HEK293 (cell line): ENCODE measurements around the gene MAP4K4.

ENCODE experiments used
- CTCF ChIA-PET: fragments of 350-600 bp; formaldehyde crosslinking; extraction: SDS; loops from one replicate; lab custom pipeline; 2021; ENCODE audit warnings: antibody characterized with exemption; lab: Yijun Ruan, JAX
- POLR2A ChIA-PET: fragments of 300-600 bp; formaldehyde crosslinking; extraction: SDS; loops from one replicate; lab custom pipeline; 2020; ENCODE audit warnings: antibody characterized with exemption, inconsistent platforms; lab: Yijun Ruan, JAX
- H3K27ac ChIP-seq: fragments of 200-500 bp; sonication (Bioruptor generic); 2 replicates; pipeline ENCODE4 v1.5.1; 2014; ENCODE audit warnings: low read depth, low read length, control low read depth, inconsistent platforms; ENCODE audit errors: extremely low read depth
- H3K36me3 ChIP-seq, 2 experiments: fragments of 200-500 bp in 1 of 2; sonication (Bioruptor generic) in 1 of 2; 1 replicate in 1 of 2; 2 replicates in 1 of 2; pipeline ENCODE4 v1.5.1; 2014 to 2017; ENCODE audit warnings: inconsistent platforms in 2 of 2, low read length in 2 of 2; ENCODE audit not compliant: control insufficient read depth in 2 of 2, insufficient read depth in 1 of 2
- H3K4me1 ChIP-seq: fragments of 200-500 bp; sonication (Bioruptor generic); 2 replicates; pipeline ENCODE4 v1.5.1; 2014; ENCODE audit warnings: mild to moderate bottlenecking, low read length, inconsistent platforms; ENCODE audit not compliant: control insufficient read depth, insufficient read depth
- H3K4me3 ChIP-seq: 2 replicates; pipeline ENCODE4 v1.5.1; 2011; ENCODE audit warnings: low read depth, mild to moderate bottlenecking, control low read depth, low read length, moderate library complexity
- H3K9me3 ChIP-seq: fragments of 200-500 bp; sonication (Bioruptor generic); 2 replicates; pipeline ENCODE4 v1.5.1; 2014; ENCODE audit warnings: low read depth, low read length, inconsistent platforms; ENCODE audit not compliant: control insufficient read depth, insufficient read depth
- ATF2 ChIP-seq: fragments of 450-650 bp; formaldehyde crosslinking; IDR thresholded peaks from 2 replicates; pipeline ENCODE4 v1.5.1; 2016; ENCODE audit warnings: missing biosample characterization, missing genetic modification characterization, low read depth
- GLI4 ChIP-seq: fragments of 450-650 bp; formaldehyde crosslinking; IDR thresholded peaks from 2 replicates; pipeline ENCODE4 v1.5.1; 2016; ENCODE audit warnings: missing biosample characterization, missing genetic modification characterization
- PATZ1 ChIP-seq: fragments of 450-650 bp; formaldehyde crosslinking; IDR thresholded peaks from 2 replicates; pipeline ENCODE4 v1.5.1; 2016; ENCODE audit warnings: missing biosample characterization, missing genetic modification characterization
- SCRT1 ChIP-seq: fragments of 450-650 bp; formaldehyde crosslinking; IDR thresholded peaks from 2 replicates; pipeline ENCODE4 v1.5.1; 2016; ENCODE audit warnings: missing biosample characterization, missing genetic modification characterization, borderline replicate concordance
- ZBTB6 ChIP-seq: fragments of 450-650 bp; formaldehyde crosslinking; IDR thresholded peaks from 2 replicates; pipeline ENCODE4 v1.5.1; 2017; ENCODE audit warnings: missing biosample characterization, missing genetic modification characterization
- ZEB2 ChIP-seq: fragments of 450-650 bp; formaldehyde crosslinking; IDR thresholded peaks from 2 replicates; pipeline ENCODE4 v1.5.1; 2016; ENCODE audit warnings: missing biosample characterization, missing genetic modification characterization
- ZFP37 ChIP-seq: fragments of 450-650 bp; formaldehyde crosslinking; IDR thresholded peaks from 2 replicates; pipeline ENCODE4 v1.5.1; 2016; ENCODE audit warnings: missing biosample characterization, missing genetic modification characterization
- ZNF214 ChIP-seq: fragments of 450-650 bp; formaldehyde crosslinking; IDR thresholded peaks from 2 replicates; pipeline ENCODE4 v1.5.1; 2017; ENCODE audit warnings: missing biosample characterization, mild to moderate bottlenecking, missing genetic modification characterization, borderline replicate concordance
- ZNF24 ChIP-seq: fragments of 450-650 bp; formaldehyde crosslinking; IDR thresholded peaks from 2 replicates; pipeline ENCODE4 v1.5.1; 2016; ENCODE audit warnings: missing biosample characterization, missing genetic modification characterization
- ZNF26 ChIP-seq: fragments of 450-650 bp; formaldehyde crosslinking; IDR thresholded peaks from 2 replicates; pipeline ENCODE4 v1.5.1; 2016; ENCODE audit warnings: missing biosample characterization, missing genetic modification characterization
- ZNF335 ChIP-seq: fragments of 450-650 bp; formaldehyde crosslinking; conservative IDR thresholded peaks from 2 replicates; pipeline ENCODE4 v1.5.1; 2016; ENCODE audit warnings: missing biosample characterization, missing genetic modification characterization
- ZNF391 ChIP-seq: fragments of 450-650 bp; formaldehyde crosslinking; IDR thresholded peaks from 2 replicates; pipeline ENCODE4 v1.5.1; 2016; ENCODE audit warnings: low read depth, missing biosample characterization, missing genetic modification characterization, borderline replicate concordance
- ZNF416 ChIP-seq: fragments of 450-650 bp; formaldehyde crosslinking; IDR thresholded peaks from 2 replicates; pipeline ENCODE4 v1.5.1; 2016; ENCODE audit warnings: missing biosample characterization, missing genetic modification characterization
- ZNF48 ChIP-seq: fragments of 450-650 bp; formaldehyde crosslinking; IDR thresholded peaks from 2 replicates; pipeline ENCODE4 v1.5.1; 2016; ENCODE audit warnings: missing biosample characterization, missing genetic modification characterization
- ZNF530 ChIP-seq: fragments of 450-650 bp; formaldehyde crosslinking; IDR thresholded peaks from 2 replicates; pipeline ENCODE4 v1.5.1; 2016; ENCODE audit warnings: low read depth, missing biosample characterization, missing genetic modification characterization
- ZNF626 ChIP-seq: fragments of 450-650 bp; sonication (Bioruptor Pico); formaldehyde crosslinking; IDR thresholded peaks from 2 replicates; pipeline ENCODE4 v1.5.1; 2018; ENCODE audit warnings: missing biosample characterization, missing genetic modification characterization, inconsistent platforms
- ZNF664 ChIP-seq: fragments of 450-650 bp; formaldehyde crosslinking; IDR thresholded peaks from 2 replicates; pipeline ENCODE4 v1.5.1; 2016; ENCODE audit warnings: missing biosample characterization, missing genetic modification characterization
- ZSCAN4 ChIP-seq: fragments of 450-650 bp; formaldehyde crosslinking; IDR thresholded peaks from 2 replicates; pipeline ENCODE4 v1.5.1; 2017; ENCODE audit warnings: missing biosample characterization, missing genetic modification characterization

MAP4K4 gene

GRCh38 chr2:101861382-101861781, 163.9 kb downstream of the MAP4K4 start:
- Histone ChIP-seq H3K4me3 (no peak overlapping the region), H3K9me3 (no peaks in the 10 kb centered on the region), H3K36me3 (peaks cover 6 to 67% of the 10 kb centered on the region in 2 experiments), H3K4me1 (no peaks in the 10 kb centered on the region), H3K27ac (no peak overlapping the region)
- ChIA-PET POLR2A (no interaction called here), CTCF (no interaction called here)
- TF ChIP-seq ZNF416, result no peak
- TF ChIP-seq PATZ1, result no peak
- no peak for TF ChIP-seq ZBTB6
- no peak for TF ChIP-seq ZSCAN4 (tag by site-specific recombination)
- no peak for TF ChIP-seq ZNF26 (tag by site-specific recombination)
- TF ChIP-seq ZNF664 (tag by site-specific recombination), result no peak
- no peak for TF ChIP-seq ZNF391
- no peak for TF ChIP-seq ZNF48 (tag by site-specific recombination)
- no peak for TF ChIP-seq ZNF530 (tag by site-specific recombination)
- no peak for TF ChIP-seq ZNF626 (tag by site-specific recombination)
- no peak for TF ChIP-seq ZFP37 (tag by site-specific recombination)
- TF ChIP-seq ZNF335 (tag by site-specific recombination), result no peak
- TF ChIP-seq SCRT1, result no peak
- TF ChIP-seq ATF2 (tag by site-specific recombination), result no peak
- TF ChIP-seq ZNF24, result no peak
- TF ChIP-seq ZNF214 (tag by site-specific recombination), result no peak

- H3K4me1 ChIP-seq, result no peaks in the 10 kb centered on the region
- H3K36me3 ChIP-seq, result peaks cover 10 to 82% of the 10 kb centered on the region in 2 experiments
- no peak for TF ChIP-seq ZEB2 (tag by site-specific recombination)
- TF ChIP-seq ATF2 (tag by site-specific recombination), result no peak
- TF ChIP-seq GLI4, result no peak
- ChIA-PET POLR2A (no interaction called here), CTCF (interaction anchor here (1.5 to 2.6 kb wide), 2 partner anchors 9 to 20 kb away, joined by 3 to 7 read pairs; no protein-coding TSS in a partner anchor)
- no peaks in the 10 kb centered on the region for H3K9me3 ChIP-seq
- no peak overlapping the region for H3K27ac ChIP-seq
- no peak overlapping the region for H3K4me3 ChIP-seq
Measured at GRCh38 chr2:101863534-101863933, 166.0 kb downstream of the MAP4K4 start.
